GM12801 (cell line): ENCODE measurements around the gene MYT1.

ENCODE experiments used
- CTCF ChIP-seq: IDR thresholded peaks from one replicate; pipeline ENCODE4 v1.5.1; 2011; ENCODE audit warnings: control low read depth; ENCODE audit not compliant: insufficient read length; ENCODE audit errors: extremely low read depth

Gene MYT1

GRCh38 chr20:64159286-64159680, 5.0 kb upstream of the MYT1 start:
- no peak for TF ChIP-seq CTCF

- no peak for TF ChIP-seq CTCF
Measured at GRCh38 chr20:64159711-64160110, 4.5 kb upstream of the MYT1 start.

DNA sequence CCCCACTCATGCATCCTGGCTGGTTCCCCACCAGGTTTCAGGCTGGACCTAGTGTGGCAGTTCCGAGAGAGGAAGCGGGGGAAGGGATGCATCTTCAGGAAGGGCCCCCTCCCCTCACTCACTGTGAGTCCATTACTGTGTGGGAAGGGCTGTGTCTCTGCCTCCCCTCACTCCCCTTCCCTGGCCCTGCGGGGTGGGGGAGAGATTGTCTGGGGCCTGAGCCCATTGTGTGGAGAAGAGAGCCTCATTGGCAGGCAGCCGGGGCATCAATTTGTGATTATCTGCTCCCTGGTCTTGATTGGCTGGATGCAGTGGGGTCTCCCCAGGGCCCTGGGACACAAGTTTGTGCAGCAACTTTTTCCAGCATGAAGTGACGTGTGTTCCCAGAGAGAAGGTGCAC, 4.1 kb upstream of the MYT1 start:
- no peak for TF ChIP-seq CTCF

DNA sequence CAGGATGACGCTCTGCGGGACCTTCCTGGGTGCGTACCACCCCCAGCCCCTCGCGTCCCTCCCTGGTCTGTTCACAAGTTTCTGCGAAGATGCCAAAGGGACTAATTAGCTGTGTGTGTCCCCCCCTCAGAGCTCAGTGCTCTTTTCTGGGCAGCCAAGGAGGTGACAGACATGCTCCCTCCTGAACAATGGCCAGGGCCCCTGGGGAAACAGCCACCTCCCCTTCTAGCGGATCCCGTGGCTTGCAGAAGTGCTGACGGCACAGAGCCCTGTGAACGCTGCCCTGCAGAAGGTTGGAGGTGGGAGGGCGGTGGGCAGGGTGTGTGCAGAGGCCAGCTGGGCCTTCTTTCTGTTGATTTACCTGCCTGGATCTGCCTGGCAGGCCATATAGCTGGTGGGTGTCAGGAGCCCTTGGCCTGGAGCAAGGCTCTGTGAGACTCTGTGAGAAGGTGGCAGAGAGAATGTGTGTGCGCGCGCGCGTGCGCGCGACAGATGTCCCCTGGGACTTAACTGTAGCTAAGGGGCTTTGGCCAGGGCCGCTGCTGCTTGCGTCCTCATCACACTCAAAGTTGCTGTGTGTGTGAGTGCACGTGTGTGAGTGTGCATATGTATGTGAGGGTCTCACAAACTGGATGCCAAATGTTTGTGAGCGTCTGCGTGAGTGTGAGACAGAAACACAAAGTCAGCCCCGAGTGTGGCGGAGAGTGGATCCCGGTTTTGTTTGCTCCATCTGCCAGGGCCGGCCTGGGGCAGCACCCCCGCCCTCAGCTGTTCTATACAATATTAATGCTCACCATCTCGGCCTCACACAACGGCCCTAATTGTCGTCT, 3.5 kb upstream of the MYT1 start:
- TF ChIP-seq CTCF: no peak

GRCh38 chr20:64161356-64162238, 2.7 kb upstream of the MYT1 start:
- no peak for TF ChIP-seq CTCF

DNA sequence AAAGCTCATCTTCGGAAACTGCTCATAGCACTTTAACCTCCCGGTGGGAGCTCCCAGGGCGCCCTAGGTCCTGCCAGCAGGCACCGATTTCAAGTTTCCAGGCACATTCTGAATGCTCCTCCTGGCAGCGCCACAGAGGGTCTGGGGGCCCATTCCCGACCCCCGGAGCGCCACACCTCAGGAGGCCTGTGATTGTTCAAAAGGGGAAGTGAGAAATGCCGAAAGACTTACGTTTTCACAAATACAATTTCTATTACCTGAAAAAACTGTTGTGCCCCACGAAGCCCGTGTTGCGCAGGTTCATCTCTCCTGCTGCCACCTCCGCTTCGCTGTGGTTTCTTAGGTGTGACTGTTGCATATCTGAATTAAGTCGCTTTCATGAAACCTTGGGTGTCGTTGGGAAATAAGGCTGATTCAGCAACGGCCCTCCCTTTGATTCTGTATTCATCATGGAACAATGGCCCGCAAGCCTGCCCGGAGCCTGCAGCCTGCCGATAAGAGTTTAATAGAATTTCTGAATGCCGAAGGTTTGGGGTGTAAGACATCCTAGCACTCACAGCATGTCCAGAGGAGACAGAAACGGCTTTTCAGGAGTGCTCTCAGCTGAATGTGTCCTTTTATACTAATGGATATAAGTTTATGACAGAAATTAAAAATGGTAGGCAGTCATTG, 1.9 kb upstream of the MYT1 start:
- no peak for TF ChIP-seq CTCF

GRCh38 chr20:64163776-64164122, 503 bp upstream of the MYT1 start:
- no peak for TF ChIP-seq CTCF
